GM21447 (cell line): ENCODE measurements around the gene DGLUCY.

Experiments
- ATAC-seq: cut with Tn5 transposase; IDR thresholded peaks from one replicate; pipeline ENCODE4 v1.9.1; 2021; ENCODE audit not compliant: unreplicated experiment

The DGLUCY gene

DNA sequence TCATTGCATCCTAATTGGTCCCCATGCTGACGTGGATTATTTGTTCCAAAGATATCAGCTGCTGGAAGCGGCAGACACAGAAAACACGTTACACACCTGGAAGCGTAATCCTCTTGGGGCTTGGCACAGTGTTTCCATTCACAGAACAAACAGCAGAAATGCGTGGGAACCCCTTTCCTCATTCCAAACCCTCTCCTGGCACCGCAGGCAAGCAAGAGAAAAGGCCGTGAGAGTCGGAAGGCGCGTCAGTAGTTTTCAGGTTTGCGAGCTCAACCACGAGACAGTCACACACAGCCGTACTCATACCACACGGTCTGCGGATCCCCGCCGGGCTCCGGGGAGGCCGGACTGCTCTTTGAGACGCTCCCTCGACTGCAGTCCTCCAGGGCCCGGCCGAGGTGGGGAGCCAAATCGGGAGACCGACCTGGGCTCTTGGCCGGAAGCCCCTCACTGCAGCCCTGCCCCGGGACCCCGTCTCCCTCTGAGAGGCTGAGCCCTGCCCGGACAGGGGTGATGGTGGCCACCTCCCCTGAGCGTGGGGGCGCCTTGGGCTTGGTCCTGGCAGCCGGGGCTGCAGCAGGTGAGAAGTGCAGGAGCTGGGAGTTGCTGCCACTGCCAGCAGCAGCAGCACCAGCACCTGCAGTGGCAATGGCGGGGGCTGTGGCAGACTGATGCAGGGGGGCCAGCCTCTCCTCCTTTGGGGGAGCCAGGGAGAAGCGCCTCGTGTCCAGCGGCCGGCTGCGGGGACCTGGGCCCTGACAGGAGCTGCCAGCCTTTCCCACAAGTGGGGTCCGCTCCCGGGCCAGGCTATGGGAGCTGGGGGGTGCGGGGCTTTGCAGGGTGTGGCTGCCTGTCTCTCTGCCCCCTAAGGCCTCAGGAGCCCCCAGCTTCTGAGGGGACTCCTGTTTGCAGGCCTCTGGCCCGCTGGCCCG, 158.7 kb downstream of the DGLUCY start:
- no peak for ATAC-seq

DNA sequence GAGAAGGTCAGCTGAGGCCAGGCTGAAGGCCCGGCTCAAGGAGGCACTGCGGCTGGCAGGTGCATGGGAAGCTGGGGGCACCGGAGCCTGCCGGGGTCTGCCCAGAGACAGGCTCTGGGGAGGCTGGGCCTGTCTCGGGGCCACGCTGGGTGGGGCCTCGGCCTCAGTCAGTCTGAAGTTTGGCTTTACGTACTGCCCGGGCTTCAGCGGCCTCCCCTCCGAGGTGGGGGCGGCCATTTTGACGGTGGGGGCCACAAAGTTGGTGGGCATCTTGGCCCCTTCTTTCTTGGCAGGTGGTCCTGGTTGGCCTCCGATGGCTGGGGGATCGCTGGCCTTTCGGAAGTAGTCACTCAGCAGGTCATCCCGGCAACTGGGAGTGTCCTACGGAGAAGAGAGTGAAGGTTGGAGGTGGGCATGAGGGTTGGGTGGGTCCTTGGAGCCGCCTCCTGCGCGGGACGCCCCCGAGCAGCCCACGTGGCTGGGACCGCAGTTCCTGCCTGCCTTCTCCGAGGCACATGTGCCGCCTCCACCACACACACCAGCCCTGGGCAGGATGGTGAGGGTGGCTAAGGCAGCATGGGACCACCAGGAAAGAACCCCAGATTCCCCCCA, 159.5 kb downstream of the DGLUCY start:
- ATAC-seq = no peak

DNA sequence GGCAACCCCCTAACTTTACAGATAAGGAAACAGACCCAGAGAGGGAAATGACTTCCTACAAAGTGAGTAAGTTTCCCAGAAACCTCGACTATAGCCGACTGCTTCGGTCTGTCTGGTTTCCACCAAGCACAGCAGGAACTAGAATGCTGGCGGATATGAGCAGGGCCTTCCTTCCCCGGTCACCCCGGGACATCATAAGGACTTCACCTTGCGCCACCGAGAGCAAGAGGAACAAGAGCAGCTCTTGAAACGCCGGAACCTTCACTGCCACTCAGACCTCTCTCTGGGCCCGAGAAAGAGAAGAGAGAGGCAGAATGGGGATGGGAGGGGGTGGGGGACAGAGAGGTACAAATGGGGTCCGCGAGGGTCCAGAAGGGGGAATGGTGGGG, 160.0 kb downstream of the DGLUCY start:
- no peak for ATAC-seq

- ATAC-seq = no peak
Measured at GRCh38 chr14:91274796-91275195, 160.9 kb downstream of the DGLUCY start.
